ENCODE data around the gene MOB1A. TPM values are rescaled to one million over a fixed set of nuclear protein-coding genes. Genes with fewer than 3 reads are reported as not detected.
A peak's percentile ranks its signal among the peaks of the same experiment; 100 is the strongest.

MOB1A gene
- total RNA-seq, 4 donors from 2014 or later = 63.0 to 161 (median 95.3) TPM

DNA sequence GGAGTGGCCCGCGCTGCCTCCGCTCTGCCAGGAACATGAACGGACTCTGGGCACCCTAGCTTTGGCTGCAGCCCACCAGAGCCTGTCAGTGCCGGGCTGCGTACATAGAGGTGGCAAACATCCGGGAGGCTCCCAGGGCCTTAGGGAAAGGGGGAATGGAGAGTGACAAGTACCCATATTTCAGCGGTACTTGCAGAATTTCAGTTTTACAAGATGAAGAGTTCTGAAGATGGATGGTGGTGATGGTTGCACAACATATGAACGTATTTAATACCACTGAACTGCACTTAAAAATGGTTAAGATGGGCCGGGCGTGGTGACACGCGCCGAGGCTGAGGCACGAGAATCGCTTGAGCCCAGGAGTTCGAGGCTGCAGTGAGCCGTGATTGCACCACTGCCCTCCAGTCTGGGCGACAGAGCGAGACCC lies 20.6 kb upstream of the MOB1A start:
- no peak for TF ChIP-seq POLR2A (IDR thresholded peaks at IDR 0.05)
- TF ChIP-seq, protein P1, sequence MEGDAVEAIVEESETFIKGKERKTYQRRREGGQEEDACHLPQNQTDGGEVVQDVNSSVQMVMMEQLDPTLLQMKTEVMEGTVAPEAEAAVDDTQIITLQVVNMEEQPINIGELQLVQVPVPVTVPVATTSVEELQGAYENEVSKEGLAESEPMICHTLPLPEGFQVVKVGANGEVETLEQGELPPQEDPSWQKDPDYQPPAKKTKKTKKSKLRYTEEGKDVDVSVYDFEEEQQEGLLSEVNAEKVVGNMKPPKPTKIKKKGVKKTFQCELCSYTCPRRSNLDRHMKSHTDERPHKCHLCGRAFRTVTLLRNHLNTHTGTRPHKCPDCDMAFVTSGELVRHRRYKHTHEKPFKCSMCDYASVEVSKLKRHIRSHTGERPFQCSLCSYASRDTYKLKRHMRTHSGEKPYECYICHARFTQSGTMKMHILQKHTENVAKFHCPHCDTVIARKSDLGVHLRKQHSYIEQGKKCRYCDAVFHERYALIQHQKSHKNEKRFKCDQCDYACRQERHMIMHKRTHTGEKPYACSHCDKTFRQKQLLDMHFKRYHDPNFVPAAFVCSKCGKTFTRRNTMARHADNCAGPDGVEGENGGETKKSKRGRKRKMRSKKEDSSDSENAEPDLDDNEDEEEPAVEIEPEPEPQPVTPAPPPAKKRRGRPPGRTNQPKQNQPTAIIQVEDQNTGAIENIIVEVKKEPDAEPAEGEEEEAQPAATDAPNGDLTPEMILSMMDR (IDR thresholded peaks at IDR 0.05) = no peak
- DNase-seq = no peak

GRCh38 chr2:74198461-74199274 lies 20.0 kb upstream of the MOB1A start, which contains the start of gene MTHFD2:
TSS of gene MTHFD2 (plus strand) at chr2:74198615. CDS start at chr2:74198642, 27 bp downstream.
- peak within 1 kb of the TSS; percentile 88 to 91 for H3K27ac ChIP-seq
- peak within 1 kb of the TSS; percentile 58 to 64 for H3K4me3 ChIP-seq
- intact Hi-C loops (cut with DNase I; ENCODE audit: low total_unique reads) = no loop called here
- peak; percentile 29 to 59 for TF ChIP-seq POLR2A (IDR thresholded peaks at IDR 0.05)
- TF ChIP-seq, protein P1 (IDR thresholded peaks at IDR 0.05) = peak; percentile 63 to 88 (median 77)
- H3K36me3 ChIP-seq = no peaks in the 10 kb centered on the region
- no peaks in the 10 kb centered on the region for H3K9me3 ChIP-seq
- peaks cover 0 to 7% of the 10 kb centered on the region in 2 donors for H3K4me1 ChIP-seq
- no peaks in the 10 kb centered on the region for H3K27me3 ChIP-seq
- peak; percentile 86 to 88 for DNase-seq

More for the DNA sequence above, 20.6 kb upstream of the MOB1A start:
- intact Hi-C loops (cut with DNase I; ENCODE audit: low total_unique reads) = no loop called here
- no peaks in the 10 kb centered on the region for H3K36me3 ChIP-seq
- no peaks in the 10 kb centered on the region for H3K9me3 ChIP-seq
- H3K27ac ChIP-seq = peak overlapping the region; percentile 88 to 91
- H3K4me1 ChIP-seq = peaks cover 0 to 7% of the 10 kb centered on the region in 2 donors
- H3K4me3 ChIP-seq = peak overlapping the region; percentile 58 to 64
- no peaks in the 10 kb centered on the region for H3K27me3 ChIP-seq

DNA sequence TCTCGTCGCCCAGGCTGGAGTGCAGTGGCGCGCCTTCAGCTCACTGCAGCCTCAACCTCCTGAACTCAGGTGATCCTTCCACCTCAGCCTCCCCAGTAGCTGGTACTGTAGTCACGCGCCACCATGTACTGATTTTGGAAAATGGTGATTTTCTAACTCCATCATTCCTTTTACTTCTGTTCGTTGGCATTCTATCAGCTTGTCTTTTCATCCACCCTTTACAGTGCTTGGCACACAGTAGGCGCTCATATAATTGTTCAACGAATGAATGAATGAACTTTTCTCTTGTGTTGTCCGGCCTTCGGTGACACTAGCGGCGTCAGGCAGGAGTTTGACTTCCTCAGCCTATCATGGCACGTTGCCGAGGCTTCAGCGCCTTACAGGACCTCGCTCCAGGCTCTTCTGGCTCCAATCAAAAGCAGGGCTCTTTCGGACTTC lies 19.4 kb upstream of the MOB1A start:
- Histone ChIP-seq H3K4me3 (peak overlapping the region; percentile 58 to 64), H3K9me3 (no peaks in the 10 kb centered on the region), H3K4me1 (peaks cover 0 to 5% of the 10 kb centered on the region in 2 donors), H3K36me3 (no peaks in the 10 kb centered on the region), H3K27me3 (no peaks in the 10 kb centered on the region), H3K27ac (peak overlapping the region; percentile 88 to 91)
- no peak for DNase-seq
- TF ChIP-seq, protein P1 (IDR thresholded peaks at IDR 0.05) = no peak
- TF ChIP-seq POLR2A (IDR thresholded peaks at IDR 0.05) = no peak
- intact Hi-C loops (cut with DNase I; ENCODE audit: low total_unique reads) = no loop called here

DNA sequence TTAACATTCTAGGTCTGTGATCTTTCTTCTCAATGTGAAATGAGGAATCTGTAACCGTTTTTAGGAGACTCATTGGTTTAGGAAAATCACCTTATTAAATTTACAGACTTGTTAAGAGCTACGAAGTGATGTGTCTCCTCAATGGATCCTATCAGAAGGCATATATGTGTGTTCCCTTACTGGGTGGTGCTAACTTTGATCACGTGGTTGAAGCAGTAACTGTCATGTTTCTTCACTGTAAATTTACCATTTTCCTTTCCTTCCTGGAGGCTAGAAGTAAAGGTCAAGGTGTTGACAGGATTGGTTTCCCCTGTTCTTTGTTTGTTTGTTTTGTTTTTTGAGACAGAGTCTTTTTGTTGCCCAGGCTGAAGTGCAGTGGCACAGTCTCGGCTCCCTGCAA lies 18.4 kb upstream of the MOB1A start:
- no peak overlapping the region for H3K27ac ChIP-seq
- no peaks in the 10 kb centered on the region for H3K9me3 ChIP-seq
- TF ChIP-seq POLR2A (IDR thresholded peaks at IDR 0.05) = no peak
- no peaks in the 10 kb centered on the region for H3K27me3 ChIP-seq
- no peak overlapping the region for H3K4me3 ChIP-seq
- intact Hi-C loops (cut with DNase I; ENCODE audit: low total_unique reads) = no loop called here
- no peaks in the 10 kb centered on the region for H3K36me3 ChIP-seq
- H3K4me1 ChIP-seq = no peaks in the 10 kb centered on the region
- no peak for DNase-seq

- Histone ChIP-seq H3K36me3 (no peaks in the 10 kb centered on the region), H3K4me1 (no peaks in the 10 kb centered on the region), H3K9me3 (no peaks in the 10 kb centered on the region), H3K4me3 (no peak overlapping the region), H3K27me3 (no peaks in the 10 kb centered on the region), H3K27ac (no peak overlapping the region)
- intact Hi-C loops (cut with DNase I; ENCODE audit: low total_unique reads) = no loop called here
- no peak for DNase-seq
- no peak for TF ChIP-seq POLR2A (IDR thresholded peaks at IDR 0.05)
- TF ChIP-seq, protein P1 (IDR thresholded peaks at IDR 0.05) = no peak
Observed at GRCh38 chr2:74194799-74195198, 16.1 kb upstream of the MOB1A start.

All from uterus (tissue), 4 donors.